ENCODE data around the gene FNBP1. TPM values are rescaled to one million over a fixed set of nuclear protein-coding genes. Genes with fewer than 3 reads are reported as not detected.
"Not testable (repeated sequence)": the region's sequence is repeated elsewhere in the genome, so short reads cannot be mapped to it uniquely, and the experiment has no call there.

FNBP1 gene
- total RNA-seq, 1 donor from 2014 or later = 20.5 TPM

GRCh38 chr9:129998491-129999140 is 44.4 kb downstream of the FNBP1 start:
- H3K27ac ChIP-seq (replicated peaks) = no peak overlapping the region
- TF ChIP-seq CTCF (IDR thresholded peaks at IDR 0.05; ENCODE audit: borderline replicate concordance) = no peak
- H3K9me3 ChIP-seq (replicated peaks) = no peaks in the 10 kb centered on the region
- peaks cover 5% of the 10 kb centered on the region for H3K36me3 ChIP-seq
- peaks cover 29% of the 10 kb centered on the region for H3K4me1 ChIP-seq
- no peak overlapping the region for H3K4me3 ChIP-seq
- DNase-seq = no peak
- H3K27me3 ChIP-seq (ENCODE audit: low read depth) = no peaks in the 10 kb centered on the region
- intact Hi-C loops (cut with micrococcal nuclease) = no loop called here

DNA sequence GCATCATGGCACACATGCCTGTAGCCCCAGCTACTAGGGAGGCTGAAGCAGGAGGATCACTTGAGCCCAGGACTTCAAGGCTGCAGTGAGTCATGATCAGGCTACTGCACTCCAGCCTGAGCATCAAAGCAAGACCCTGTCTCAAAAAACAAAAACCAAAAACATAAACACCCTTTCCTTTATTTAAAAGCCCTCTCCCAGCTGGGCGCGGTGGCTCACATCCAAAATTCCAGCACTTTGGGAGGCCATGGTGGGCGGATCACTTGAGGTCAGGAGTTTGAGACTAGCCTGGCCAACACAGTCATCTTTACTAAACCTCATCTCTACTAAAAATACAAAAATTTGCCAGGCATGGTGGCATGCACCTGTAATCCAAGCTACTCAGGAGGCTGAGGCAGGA is 45.3 kb downstream of the FNBP1 start:
- intact Hi-C loops (cut with micrococcal nuclease); H3K27me3 ChIP-seq (ENCODE audit: low read depth); H3K36me3 ChIP-seq; H3K9me3 ChIP-seq (replicated peaks); H3K27ac ChIP-seq (replicated peaks); DNase-seq; H3K4me3 ChIP-seq: not testable (repeated sequence)
- peaks cover 29% of the 10 kb centered on the region for H3K4me1 ChIP-seq

GRCh38 chr9:129996161-129996830 is 46.7 kb downstream of the FNBP1 start:
- Histone ChIP-seq H3K27me3 (ENCODE audit: low read depth) (no peaks in the 10 kb centered on the region), H3K4me1 (peaks cover 29% of the 10 kb centered on the region), H3K36me3 (peaks cover 5% of the 10 kb centered on the region), H3K9me3 (replicated peaks) (no peaks in the 10 kb centered on the region), H3K4me3 (no peak overlapping the region), H3K27ac (replicated peaks) (peak overlapping the region; percentile 43)
- DNase-seq = no peak
- TF ChIP-seq CTCF (IDR thresholded peaks at IDR 0.05; ENCODE audit: borderline replicate concordance) = no peak
- intact Hi-C loops (cut with micrococcal nuclease) = no loop called here

DNA sequence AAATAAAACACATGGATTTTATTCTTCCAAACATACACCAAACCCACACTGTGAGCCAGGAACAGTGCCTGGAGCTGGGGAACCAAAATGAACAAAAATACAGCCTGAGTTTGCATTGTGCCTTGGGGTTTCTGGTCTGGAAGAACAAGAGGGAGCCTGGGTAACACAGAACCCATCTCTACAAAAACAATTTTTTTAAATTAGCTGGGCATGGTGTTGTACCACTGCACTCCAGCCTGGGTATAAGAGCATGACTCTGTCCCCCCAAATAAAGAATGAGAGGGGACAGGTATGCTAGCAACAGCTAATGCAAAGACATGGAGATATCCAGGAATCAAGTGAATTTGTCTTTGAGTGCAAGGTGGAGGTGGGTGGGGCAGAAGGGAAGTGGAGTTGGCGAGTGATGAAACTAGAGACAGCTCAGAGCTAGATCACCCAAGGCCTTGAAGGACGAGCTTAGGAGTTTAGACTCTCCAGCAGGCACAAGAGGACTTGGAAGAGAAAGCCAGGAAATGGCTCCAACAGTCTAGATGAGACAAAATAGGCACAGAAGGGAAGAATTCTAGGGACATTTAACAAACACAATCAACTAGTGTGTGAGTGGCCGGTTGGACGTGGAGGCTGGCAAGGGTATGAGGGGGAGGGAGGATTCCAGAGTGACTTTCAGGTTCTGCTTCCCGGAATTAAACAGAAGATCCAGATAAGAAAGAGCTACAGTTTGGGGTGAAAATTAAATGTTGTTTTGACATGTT is 47.4 kb downstream of the FNBP1 start:
- TF ChIP-seq CTCF (IDR thresholded peaks at IDR 0.05; ENCODE audit: borderline replicate concordance) = no peak
- no peak for DNase-seq
- Histone ChIP-seq H3K27me3 (ENCODE audit: low read depth) (no peaks in the 10 kb centered on the region), H3K36me3 (peaks cover 5% of the 10 kb centered on the region), H3K27ac (replicated peaks) (peak overlapping the region; percentile 43), H3K4me3 (no peak overlapping the region), H3K4me1 (peaks cover 29% of the 10 kb centered on the region), H3K9me3 (replicated peaks) (no peaks in the 10 kb centered on the region)
- intact Hi-C loops (cut with micrococcal nuclease) = no loop called here

- intact Hi-C loops (cut with micrococcal nuclease) = no loop called here
Observed at GRCh38 chr9:129994882-129995281, 48.1 kb downstream of the FNBP1 start.

GRCh38 chr9:129991139-129991538 is 51.9 kb downstream of the FNBP1 start:
- H3K4me1 ChIP-seq; H3K27me3 ChIP-seq (ENCODE audit: low read depth); H3K36me3 ChIP-seq; H3K4me3 ChIP-seq; intact Hi-C loops (cut with micrococcal nuclease); H3K27ac ChIP-seq (replicated peaks); H3K9me3 ChIP-seq (replicated peaks); DNase-seq: not testable (repeated sequence)

More at GRCh38 chr9:129994882-129995281, 48.1 kb downstream of the FNBP1 start:
- TF ChIP-seq CTCF (IDR thresholded peaks at IDR 0.05; ENCODE audit: borderline replicate concordance) = no peak
- peaks cover 5% of the 10 kb centered on the region for H3K36me3 ChIP-seq
- no peak overlapping the region for H3K4me3 ChIP-seq
- no peak overlapping the region for H3K27ac ChIP-seq (replicated peaks)
- no peak for DNase-seq
- peaks cover 29% of the 10 kb centered on the region for H3K4me1 ChIP-seq
- no peaks in the 10 kb centered on the region for H3K9me3 ChIP-seq (replicated peaks)
- no peaks in the 10 kb centered on the region for H3K27me3 ChIP-seq (ENCODE audit: low read depth)
